NB4 (cell line): ENCODE results near the gene GCAT.
A peak's percentile ranks its signal among the peaks of the same experiment; 100 is the strongest.

ENCODE experiments used
- DNase-seq: peaks from one replicate; pipeline ENCODE4 v3.0.0; 2010; ENCODE audit warnings: low read depth
- H3K4me3 ChIP-seq: one replicate; pipeline ENCODE4 v1.5.1; 2011; ENCODE audit warnings: mild to moderate bottlenecking, low read depth, low read length, moderate library complexity
- CTCF ChIP-seq: IDR thresholded peaks from one replicate; pipeline ENCODE4 v1.5.1; 2012; ENCODE audit warnings: low read depth, low read length
- MAX ChIP-seq: IDR thresholded peaks from 2 replicates; pipeline ENCODE4 v1.6.1; 2011; ENCODE audit warnings: low read depth, low read length
- MYC ChIP-seq: IDR thresholded peaks from 2 replicates; pipeline ENCODE4 v1.6.1; 2011; ENCODE audit warnings: low read depth, low read length
- POLR2A ChIP-seq: IDR thresholded peaks from 2 replicates; pipeline ENCODE4 v1.6.1; 2011; ENCODE audit warnings: mild to moderate bottlenecking; ENCODE audit not compliant: insufficient read length; ENCODE audit errors: extremely low read depth

Gene GCAT

DNA sequence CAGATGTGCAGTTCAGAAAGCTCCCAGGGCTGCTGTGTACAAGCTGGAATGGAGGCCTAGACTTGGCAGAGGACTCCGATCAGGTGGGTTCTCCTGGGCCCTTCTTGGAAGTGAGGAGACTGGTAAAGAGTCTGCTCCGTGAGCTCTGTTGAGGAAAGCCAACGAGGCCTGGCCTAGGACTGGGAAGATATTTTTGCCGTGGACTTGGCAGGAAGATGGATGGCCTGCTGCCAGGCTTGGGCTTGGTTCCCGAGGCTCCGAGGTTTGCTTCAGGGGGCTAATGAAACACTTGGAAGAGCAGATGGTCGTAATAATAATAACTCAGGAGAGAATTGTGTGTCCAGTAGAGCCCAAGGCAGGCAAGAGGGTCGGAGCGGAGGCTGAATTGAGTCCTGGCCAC lies 19.3 kb downstream of the GCAT start:
- TF ChIP-seq POLR2A, result no peak
- no peak for TF ChIP-seq CTCF
- no peak for TF ChIP-seq MAX
- TF ChIP-seq MYC, result no peak
- DNase-seq, result no peak

DNA sequence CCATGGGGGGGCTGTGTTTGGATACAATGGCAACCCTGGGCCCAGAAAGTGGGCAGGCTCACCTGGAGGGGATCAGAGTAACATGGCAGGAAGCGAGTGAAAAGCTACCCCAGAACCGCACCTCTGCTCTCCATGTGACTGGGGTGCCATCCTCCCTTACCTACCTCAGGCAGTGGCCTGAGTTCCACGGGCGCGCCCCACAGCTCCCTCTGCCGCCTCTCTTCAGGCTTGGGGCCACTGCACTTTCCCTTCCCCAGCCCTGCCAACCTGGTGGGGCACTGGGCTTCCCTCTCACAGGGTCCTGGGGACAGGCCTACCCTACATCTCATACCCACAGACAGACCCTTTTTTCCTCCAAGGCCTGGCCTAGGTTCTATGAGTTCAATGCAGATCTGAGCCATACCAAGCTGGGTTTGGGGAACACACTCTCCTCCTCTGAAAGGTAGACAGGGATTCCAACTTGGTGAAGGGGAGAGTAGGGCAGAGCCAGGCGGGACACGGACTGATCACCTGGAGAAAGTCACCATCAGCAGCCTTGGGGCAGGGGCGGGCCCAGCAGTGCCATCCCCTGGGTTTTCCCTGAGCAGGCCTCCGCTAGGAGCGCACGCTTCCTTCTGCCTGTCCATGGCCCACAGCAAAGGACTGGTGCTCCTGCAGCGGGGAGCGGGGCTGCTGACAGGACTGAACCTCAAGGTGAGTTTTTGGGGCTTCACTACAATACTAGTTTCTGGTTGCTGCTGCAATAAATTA lies 22.5 kb downstream of the GCAT start:
- TF ChIP-seq MYC (no peak), MAX (no peak), CTCF (no peak), POLR2A (no peak)
- no peak overlapping the region for H3K4me3 ChIP-seq
- DNase-seq, result no peak

More for the DNA sequence above, 19.3 kb downstream of the GCAT start:
- no peak overlapping the region for H3K4me3 ChIP-seq

DNA sequence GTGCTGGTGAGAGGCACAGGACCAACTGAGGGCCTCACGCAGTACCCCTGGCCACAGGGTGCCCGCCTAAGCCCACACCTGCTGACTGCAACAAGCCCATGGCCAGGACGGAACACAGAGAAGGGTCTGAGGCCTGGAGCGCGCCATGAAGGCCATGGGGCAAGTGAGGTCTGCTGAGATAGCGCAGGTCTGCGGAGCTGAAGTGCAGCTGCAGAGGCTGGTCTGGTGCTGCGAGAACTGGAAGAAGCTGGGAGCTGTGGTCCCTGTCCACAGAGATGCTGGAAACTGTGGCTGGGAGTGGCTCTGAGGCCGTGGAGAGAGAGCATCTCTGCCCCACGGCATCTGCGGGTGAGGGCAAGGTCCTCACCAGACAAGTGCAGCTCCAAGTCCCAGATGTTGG lies 23.7 kb downstream of the GCAT start:
- H3K4me3 ChIP-seq, result no peak overlapping the region
- no peak for TF ChIP-seq CTCF
- TF ChIP-seq POLR2A, result no peak
- TF ChIP-seq MYC, result no peak
- no peak for TF ChIP-seq MAX
- no peak for DNase-seq

GRCh38 chr22:37832022-37832857 lies 24.5 kb downstream of the GCAT start:
- DNase-seq, result no peak
- no peak for TF ChIP-seq POLR2A
- TF ChIP-seq MYC, result no peak
- TF ChIP-seq MAX, result no peak
- TF ChIP-seq CTCF, result no peak
- no peak overlapping the region for H3K4me3 ChIP-seq

- TF ChIP-seq CTCF (no peak), MYC (no peak), POLR2A (no peak), MAX (no peak)
- no peak overlapping the region for H3K4me3 ChIP-seq
- DNase-seq, result peak; percentile 16
Observed at GRCh38 chr22:37842015-37842793, 34.5 kb downstream of the GCAT start.
